ENCODE measurements around the gene BCAS4.
"Not testable (repeated sequence)": the region's sequence is repeated elsewhere in the genome, so short reads cannot be mapped to it uniquely, and the experiment has no call there.

BCAS4 gene

GRCh38 chr20:50772420-50773185 is 22.3 kb upstream of the BCAS4 start:
- no peak for DNase-seq (ENCODE audit: low spot score)
- ChIA-PET POLR2A (ENCODE audit: low non-redundant PET) (no interaction called here), CTCF (interaction anchor here (0.6 to 2.2 kb wide), 5 partner anchors 10 to 1175 kb away, joined by 3 to 10 read pairs (median 3); partner anchors contain the start of gene BCAS4)
- TF ChIP-seq CTCF (conservative IDR thresholded peaks at IDR 0.05; ENCODE audit: low read depth): no peak
- no peak overlapping the region for H3K27ac ChIP-seq

- H3K27ac ChIP-seq: no peak overlapping the region
- CTCF ChIA-PET: interaction anchor here (0.6 to 2.2 kb wide), 4 partner anchors 20 to 157 kb away, joined by 3 to 10 read pairs (median 4); partner anchors contain the start of gene BCAS4
- no peak for TF ChIP-seq CTCF (conservative IDR thresholded peaks at IDR 0.05; ENCODE audit: low read depth)
- no peak for DNase-seq (ENCODE audit: low spot score)
- POLR2A ChIA-PET (ENCODE audit: low non-redundant PET): no interaction called here
These were observed 20.3 kb upstream of the BCAS4 start for GRCh38 chr20:50774515-50774914.

GRCh38 chr20:50776122-50776817 is 18.6 kb upstream of the BCAS4 start:
- CTCF ChIA-PET: interaction anchor here (0.6 to 1.0 kb wide), 3 partner anchors 12 to 139 kb away, joined by 3 read pairs; no protein-coding TSS in a partner anchor
- H3K27ac ChIP-seq: no peak overlapping the region

GRCh38 chr20:50777373-50777772 is 17.5 kb upstream of the BCAS4 start:
- TF ChIP-seq CTCF (conservative IDR thresholded peaks at IDR 0.05; ENCODE audit: low read depth): no peak
- CTCF ChIA-PET: interaction anchor here (0.6 to 0.8 kb wide), 2 partner anchors 14 to 152 kb away, joined by 4 to 7 read pairs; no protein-coding TSS in a partner anchor
- POLR2A ChIA-PET (ENCODE audit: low non-redundant PET): interaction anchor here (0.6 kb wide), 1 partner anchor 10 kb away, joined by 8 read pairs; no protein-coding TSS in a partner anchor
- no peak overlapping the region for H3K27ac ChIP-seq
- DNase-seq (ENCODE audit: low spot score): no peak

More at GRCh38 chr20:50776122-50776817, 18.6 kb upstream of the BCAS4 start:
- no peak for TF ChIP-seq CTCF (conservative IDR thresholded peaks at IDR 0.05; ENCODE audit: low read depth)
- DNase-seq (ENCODE audit: low spot score): no peak
- POLR2A ChIA-PET (ENCODE audit: low non-redundant PET): no interaction called here

GRCh38 chr20:50778994-50779393 is 15.9 kb upstream of the BCAS4 start:
- ChIA-PET CTCF (interaction anchor here (0.6 to 1.2 kb wide), 5 partner anchors 9 to 242 kb away, joined by 4 to 10 read pairs (median 6); no protein-coding TSS in a partner anchor), POLR2A (ENCODE audit: low non-redundant PET) (interaction anchor here (0.9 kb wide), 1 partner anchor 12 kb away, joined by 3 read pairs; no protein-coding TSS in a partner anchor)
- not testable (repeated sequence) for DNase-seq (ENCODE audit: low spot score); H3K27ac ChIP-seq

- no peak overlapping the region for H3K27ac ChIP-seq
- TF ChIP-seq CTCF (conservative IDR thresholded peaks at IDR 0.05; ENCODE audit: low read depth): no peak
- CTCF ChIA-PET: interaction anchor here (1.1 kb wide), 1 partner anchor 34 kb away, joined by 3 read pairs; no protein-coding TSS in a partner anchor
- no peak for DNase-seq (ENCODE audit: low spot score)
- POLR2A ChIA-PET (ENCODE audit: low non-redundant PET): no interaction called here
These were observed 11.5 kb upstream of the BCAS4 start for GRCh38 chr20:50783390-50783789.
